Spleen (tissue), 7 donors: ENCODE data around the gene MBD3L2B.
"Not testable (repeated sequence)": the region's sequence is repeated elsewhere in the genome, so short reads cannot be mapped to it uniquely, and the experiment has no call there.

Experiments used
- CTCF ChIP-seq, 11 experiments: fragments of 200-600 bp in 7 of 11; fragments of 450-650 bp in 4 of 11; sonication (generic) in 4 of 11; IDR thresholded peaks in 8 of 11; conservative IDR thresholded peaks in 3 of 11; 1 replicate in 7 of 11; 2 replicates in 4 of 11; pipeline versions ENCODE4 v1.4.0 to v1.8.0; 2016 to 2021; ENCODE audit warnings: antibody characterized with exemption in 11 of 11, inconsistent platforms in 4 of 11, mild to moderate bottlenecking in 1 of 11
- POLR2A ChIP-seq, 3 donors: fragments of 450-650 bp; IDR thresholded peaks; one replicate each; pipeline ENCODE4 v1.5.1; 2017; ENCODE audit warnings: antibody characterized with exemption in 3 of 3, mild to moderate bottlenecking in 1 of 3
- donor health status: DM: no; HTN: no; CAD: no; lungs with moderate emphysema.
- donor health status: DM: no; HTN: no; CAD: no.
- donor health status: DM: no; HTN: no; CAD: no.

- not testable (repeated sequence) for TF ChIP-seq CTCF (IDR thresholded peaks at IDR 0.05 in 8 of 11, conservative IDR thresholded peaks at IDR 0.05 in 3 of 11); POLR2A (IDR thresholded peaks at IDR 0.05)
Observed at GRCh38 chr19:7056371-7056770, 35.1 kb upstream of the MBD3L2B start.
